Activated CD4-positive, alpha-beta T cell treated with anti-CD3 and anti-CD28 coated beads for 24 hours (primary cell): Measurements from ENCODE around the gene ITPKC.

Experiments
- DNase-seq, 2 donors: peaks; one replicate each; pipeline ENCODE4 v3.0.0-alpha.2; 2020; ENCODE audit warnings: low read depth in 2 of 2

ITPKC gene

DNA sequence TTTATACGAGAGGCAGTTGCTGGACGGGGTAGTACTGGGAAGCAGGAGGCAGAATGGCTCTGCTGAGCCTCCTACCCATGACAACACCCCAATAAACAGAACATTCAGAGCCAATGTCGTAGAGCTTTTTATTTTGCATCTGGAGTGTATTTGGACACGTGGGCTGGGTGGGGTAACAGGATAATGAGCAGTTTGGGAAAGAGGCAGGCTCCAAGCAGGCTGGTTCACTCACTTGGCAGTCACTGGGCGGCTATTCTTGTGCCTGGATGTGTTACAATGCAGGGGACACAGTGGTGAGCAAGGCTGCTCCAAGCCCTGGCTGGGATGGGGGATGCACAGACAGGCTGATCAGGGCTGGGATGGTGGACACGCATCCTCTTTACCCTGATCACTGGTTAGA is 23.8 kb downstream of the ITPKC start:
- DNase-seq = no peak

DNA sequence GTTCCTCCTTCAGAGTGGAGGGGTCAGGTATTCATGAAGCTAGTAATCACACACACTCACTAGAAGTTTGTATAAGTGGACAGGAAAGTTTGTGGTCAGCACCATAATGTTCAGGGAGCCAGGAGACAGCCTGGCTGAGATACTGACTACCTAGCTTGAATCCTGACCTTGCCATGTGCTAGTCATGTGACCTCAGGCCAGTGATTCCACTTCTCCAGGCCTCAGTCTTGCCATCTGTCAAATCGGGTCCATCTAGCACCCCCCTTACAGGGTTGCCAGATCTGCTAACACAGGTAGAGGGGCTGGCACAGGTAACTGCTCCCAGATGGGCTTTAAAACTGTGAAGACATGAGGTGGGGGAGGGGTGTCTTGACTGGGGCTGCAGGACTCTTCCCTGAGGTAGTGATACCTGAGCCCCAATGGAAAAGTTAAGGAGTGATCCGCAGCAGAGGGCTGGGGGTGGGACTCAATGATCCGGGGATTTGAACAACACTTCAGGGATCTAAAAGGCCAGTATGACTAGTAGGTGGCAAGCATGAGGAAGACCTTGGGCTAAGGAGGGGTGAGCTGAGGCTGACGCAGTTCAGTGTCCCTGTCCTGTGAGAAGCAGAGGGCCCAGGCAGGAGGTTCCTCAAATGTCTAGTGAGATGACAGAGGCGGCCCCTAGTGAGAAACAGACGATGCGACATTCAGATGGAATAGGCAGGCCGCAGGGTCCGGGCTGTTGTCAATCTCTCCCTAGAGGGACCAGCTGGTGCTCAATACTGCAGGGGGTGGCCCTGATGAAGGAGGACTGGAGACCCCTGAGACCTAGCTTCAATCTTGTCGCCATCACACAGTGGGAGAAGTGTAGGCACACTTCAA is 24.8 kb downstream of the ITPKC start:
- no peak for DNase-seq

DNA sequence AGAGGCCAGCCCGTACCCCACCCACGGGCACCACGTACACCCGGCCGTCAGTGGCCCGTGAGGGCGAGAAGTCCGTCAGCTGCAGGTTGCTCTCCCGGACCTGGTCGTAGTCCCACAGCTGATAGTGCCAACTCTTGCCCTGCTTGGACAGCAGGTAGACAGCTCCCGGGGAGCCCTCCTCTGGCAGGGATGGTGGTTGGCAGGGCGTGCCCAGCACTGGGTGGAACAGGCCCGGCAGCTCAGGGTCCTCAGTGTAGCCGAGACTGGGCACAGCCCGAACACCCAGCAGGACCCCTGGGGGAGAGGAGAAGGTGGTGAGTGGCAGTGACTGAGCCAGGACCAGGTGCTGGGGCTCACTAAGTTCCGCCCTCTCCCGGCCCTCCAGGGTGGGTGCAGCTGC is 25.6 kb downstream of the ITPKC start:
- no peak for DNase-seq

DNA sequence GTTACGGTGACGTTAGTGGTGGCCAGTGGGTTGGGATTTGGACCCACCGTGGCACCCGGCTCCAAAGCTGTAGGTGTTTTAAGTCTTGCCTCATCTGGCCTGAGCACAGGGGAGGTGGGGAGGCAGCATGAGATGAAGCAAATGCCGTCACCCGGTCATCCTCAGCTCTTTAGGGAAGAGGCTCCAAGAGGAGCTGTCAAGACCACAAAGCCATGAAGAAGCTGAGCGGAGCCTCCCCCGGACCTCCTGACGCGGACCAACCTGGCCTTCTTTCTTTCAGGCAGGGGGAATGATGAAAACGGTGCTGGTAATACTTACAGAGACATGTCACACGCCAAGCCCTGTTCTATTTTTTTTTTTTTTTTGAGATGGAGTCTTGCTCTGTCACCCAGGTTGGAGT is 26.0 kb downstream of the ITPKC start:
- no peak for DNase-seq

DNA sequence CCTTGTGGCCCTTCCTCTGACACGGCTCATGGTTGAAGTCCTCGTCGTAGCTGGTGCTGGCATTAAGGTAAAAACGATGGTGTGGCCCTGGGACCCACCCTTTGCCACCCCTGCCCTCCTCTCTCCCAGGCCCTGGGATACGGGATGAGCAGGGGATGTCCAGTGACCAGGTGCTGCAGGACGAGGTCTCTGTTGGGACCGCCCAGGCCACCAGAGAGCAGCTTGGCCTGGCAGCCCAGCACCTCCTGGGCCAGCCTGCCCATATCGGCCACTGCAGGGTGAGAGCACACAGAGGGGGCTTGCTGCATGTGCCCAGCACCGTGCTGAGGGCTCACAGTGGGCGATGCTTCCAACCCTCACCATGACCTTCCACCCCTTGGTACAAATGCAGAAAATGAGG is 27.0 kb downstream of the ITPKC start:
- DNase-seq = no peak

DNA sequence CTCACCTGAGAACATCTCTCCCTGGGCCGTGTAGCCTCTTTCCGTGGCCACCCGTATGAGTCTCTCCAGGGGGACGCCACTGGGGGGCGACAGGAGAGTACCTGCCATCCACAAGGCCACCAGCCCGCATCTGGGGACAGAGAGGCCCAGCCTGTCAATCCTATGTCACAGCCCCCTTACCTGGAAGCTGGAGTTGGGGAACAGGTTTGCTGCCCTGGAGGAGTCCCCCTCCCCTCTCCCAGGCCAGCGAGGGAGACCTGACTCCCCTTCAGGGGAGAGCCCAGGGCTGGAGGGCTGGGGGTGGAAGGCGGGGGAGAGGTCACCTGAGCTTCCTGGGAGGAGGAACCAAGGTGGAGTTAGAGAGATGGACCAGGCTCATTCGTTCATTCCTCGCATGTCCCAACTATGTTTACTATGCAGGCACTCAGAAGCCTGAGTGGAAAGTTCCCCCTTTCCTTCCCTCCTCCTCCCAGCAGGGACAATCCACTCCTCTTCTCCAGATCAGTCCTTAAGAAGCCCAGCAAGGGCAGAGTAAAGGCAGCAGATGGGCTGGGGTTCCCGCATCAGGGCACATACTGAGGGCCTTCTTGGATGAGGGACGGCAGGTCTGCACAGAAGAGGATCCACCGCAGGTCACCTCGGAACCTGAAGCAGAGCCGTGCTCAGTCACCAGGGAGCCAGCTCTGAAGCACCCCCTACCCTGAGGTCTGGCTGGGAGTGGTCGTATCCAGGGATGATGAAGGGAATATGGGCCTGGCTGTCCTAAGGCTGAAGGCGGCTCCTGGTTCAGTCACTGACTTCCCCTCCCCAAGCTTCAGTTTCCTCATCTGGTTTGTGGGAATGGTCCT is 27.9 kb downstream of the ITPKC start:
- DNase-seq = no peak

DNA sequence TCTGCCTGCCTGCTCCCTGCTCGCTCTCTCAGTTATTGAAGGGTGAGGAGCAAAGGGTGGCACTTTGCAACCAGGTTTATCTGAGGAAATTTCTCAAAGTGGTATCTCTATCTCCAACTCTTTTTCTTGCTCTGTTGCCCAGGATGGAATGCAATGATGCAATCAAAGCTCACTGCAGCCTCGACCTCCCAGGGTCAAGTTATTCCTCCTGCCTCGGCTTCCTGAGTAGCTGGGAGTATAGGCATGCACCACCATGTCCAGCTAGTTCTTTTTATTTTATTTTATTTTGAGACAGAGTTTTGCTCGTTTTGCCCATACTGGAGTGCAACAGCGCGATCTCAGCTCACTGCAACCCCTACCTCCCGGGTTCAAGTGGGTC is 28.5 kb downstream of the ITPKC start:
- no peak for DNase-seq

DNA sequence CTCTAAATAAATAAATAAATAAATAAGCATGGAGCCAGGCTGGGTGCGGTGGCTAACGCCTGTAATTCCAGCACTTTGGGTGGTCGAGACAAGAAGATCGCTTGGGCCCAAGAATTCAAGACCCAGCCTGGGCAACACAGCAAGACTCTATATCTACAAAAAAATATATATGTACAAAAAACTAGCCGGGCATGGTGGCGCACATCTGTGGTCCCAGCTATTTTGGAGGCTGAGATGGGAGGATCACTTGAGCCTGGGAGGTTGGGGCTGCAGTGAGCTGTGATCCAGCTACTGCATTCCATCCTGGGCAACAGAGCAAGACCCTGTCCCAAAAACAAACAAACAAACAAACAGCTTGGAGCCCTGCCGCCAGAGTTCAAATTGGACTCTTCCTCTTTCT is 30.6 kb downstream of the ITPKC start:
- no peak for DNase-seq

DNA sequence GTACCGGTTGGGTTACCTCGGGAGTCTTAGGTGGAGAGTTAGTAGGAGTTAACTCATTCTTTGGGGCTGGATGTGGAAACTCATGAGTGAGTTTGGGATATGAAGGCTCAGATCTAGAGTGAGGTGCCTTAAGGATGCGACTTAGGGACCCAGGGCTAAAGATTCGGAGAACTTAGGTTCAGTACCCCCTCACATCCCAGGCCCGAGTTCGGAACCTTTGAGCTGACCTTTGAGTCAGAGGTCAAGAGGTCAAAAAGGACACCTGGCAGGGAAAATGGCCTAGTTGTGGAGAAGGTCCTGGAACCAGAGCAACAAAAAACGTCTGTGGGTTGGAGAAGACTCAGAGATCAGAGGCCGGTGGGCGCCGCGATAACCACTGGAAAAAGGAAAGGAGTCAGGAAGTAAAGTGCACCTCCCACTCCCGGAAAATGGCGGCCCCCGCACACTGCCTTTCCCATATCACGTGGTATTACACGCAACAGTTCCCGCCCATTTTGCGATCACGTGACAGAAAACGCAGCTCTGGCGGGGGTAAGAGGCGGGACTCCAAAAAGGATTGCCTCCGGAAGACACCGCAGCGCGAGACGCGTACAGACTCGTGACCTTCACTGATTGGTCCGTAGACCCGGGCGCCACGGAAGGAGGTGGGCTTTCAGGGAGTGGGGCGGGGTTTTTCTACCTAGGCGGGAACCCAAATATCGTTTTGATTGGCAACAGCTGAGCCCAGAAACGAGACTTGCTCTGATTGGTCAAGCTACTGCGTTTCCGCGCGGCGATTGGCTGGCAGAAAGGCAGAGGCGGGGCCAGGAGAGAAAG is 33.4 kb downstream of the ITPKC start, which contains the start of gene ACTMAP:
Gene ACTMAP (minus strand): TSS at position 420 of the 816 bp plus-strand sequence. CDS start 674 bp downstream, outside the sequence.
- DNase-seq = peak; percentile 98 to 99

DNA sequence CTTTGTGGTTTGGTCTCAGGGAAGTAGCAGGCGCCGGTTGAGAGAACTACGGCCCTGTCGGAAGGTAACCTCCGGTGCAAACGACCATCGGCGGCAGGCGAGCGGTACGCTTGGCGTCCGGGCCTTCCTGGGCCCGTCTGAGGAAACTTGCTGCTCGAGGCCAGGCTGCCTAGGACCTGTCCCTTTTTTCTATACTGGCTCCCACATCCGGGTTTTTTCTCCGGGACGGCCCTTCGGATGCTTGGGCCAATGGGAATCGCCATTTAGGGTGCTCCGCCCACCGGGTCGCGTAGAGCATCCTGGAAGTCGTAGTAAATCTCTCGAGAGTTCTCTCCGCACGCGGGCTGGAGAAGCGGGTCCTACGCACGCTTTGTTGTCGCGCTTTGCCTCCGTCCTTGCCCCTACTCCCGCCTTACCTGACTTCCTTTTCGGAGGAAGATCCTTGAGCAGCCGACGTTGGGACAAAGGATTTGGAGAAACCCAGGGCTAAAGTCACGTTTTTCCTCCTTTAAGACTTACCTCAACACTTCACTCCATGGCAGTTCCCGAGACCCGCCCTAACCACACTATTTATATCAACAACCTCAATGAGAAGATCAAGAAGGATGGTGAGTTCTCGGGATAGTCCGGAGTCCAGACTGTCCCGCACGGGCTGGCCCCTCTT is 34.1 kb downstream of the ITPKC start, which contains the start of gene SNRPA:
Gene SNRPA (plus strand): TSS at position 330 of the 664 bp plus-strand sequence. CDS start 206 bp downstream, at position 536.
- peak; percentile 91 to 95 for DNase-seq

DNA sequence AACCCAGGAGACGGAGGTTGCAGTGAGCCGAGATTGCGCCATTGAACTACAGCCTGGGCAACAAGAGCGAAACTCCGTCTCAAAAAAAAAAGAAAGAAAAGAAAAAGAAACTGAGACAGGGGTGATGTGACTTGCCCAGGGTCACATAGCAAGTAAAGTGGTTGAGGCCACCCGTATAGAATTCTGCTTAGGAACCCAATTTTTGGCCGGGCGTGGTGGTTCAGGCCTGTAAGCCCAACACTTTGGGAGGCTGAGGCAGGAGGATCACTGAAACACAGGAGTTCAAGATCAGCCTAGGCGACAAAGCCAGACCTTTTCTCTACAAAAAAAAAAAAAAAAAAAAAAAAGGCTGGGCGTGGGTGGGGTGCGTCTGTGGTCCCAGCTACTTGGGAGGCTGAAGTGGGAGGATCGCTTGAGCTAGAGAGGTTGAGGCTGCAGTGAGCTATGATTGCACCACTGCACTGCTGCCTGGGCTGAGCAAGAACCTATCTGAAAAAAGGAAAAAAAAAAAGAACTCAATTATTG is 35.4 kb downstream of the ITPKC start:
- DNase-seq = no peak

DNA sequence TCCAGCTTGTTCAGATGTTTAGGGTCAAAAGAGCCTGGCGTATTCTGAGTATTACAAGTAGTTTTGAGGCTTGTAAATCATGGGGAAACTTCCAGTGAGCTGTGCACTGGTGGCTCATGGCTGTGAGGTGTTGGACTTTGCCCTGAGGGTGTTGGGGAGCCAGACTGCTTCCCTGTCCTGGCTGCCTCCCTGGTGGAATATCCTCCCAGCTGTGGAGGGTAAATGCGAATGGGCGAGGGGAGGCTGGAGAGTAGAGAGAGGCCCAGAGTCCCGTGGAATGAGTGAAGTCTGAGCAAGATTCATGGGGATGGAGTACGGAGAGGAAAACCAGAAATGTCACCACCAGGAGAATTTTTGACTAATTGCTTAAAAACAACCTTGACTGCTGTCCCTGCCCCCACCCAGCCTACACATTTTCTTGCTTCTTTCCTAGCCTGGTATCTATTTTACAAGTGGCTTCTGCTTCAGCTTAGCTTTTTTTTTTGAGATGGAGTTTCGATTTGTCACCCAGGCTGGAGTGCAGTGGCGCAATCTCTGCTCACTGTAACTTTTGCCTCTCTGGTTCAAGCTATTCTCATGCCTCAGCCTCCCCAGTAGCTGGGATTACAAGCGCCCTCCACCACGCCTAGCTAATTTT is 37.8 kb downstream of the ITPKC start:
- peak; percentile 57 to 59 for DNase-seq

DNA sequence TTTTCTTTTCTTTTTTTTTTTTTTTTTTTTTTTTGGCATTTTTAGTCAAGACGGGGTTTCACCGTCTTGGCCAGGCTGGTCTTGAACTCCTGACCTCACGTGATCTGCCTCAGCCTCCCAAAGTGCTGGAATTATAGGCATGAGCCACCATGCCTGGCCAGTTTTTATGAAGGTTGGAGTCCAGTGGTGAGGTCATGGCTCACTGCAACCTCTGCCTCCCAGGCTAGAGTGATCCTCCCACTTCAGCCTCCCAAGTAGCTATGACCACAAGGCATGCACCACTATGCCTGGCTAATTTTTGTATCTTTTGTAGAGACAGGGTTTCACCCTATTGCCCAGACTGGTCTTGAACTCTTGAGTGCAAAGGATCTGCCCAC is 38.3 kb downstream of the ITPKC start:
- DNase-seq = no peak

DNA sequence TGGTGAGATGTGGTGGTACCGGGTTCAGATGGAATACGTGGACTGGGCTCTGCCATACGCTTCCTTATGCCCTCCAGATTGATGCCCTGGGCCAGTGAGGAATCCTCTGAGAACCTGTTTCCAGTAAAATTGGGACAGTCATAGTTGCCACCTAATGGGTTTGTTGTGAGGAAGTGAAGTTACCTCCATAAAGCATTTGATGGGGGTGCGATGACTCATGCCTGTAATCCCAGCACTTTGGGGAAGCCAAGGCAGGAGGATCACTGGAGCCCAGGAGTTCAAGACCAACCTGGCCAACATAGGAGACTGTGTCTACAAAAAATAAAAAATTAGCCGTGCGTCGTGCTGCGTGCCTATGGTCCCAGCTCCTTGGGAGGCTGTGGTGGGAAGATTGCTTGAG is 38.9 kb downstream of the ITPKC start:
- no peak for DNase-seq

DNA sequence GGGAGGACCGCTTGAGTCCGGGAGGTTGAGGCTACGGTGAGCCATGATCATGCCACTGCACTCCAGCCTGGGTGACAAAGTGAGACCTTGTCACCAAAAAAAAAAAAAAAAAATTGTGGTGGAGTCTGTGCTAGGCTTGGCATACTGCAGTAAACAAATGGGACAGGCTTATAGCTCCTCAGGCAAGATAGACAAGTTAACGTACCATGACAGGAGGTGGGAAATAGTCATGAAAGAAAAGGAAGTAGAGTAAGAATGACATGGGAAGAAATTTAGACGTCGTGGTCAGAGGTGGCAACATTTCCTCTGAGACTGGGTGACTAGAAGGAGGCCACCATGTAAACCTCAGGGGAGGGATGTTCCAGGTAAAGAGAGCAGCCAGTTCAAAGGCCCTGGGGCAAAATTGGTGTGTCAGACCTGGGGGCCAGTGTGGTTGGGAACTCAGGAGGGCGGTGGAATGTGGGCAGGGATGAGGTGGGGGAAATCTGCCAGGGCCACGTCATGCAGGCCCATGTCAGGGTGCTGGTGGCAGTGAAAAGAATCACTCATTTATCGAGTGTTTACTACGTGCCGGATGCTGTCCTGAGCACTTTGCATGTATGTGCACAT is 39.7 kb downstream of the ITPKC start:
- DNase-seq = no peak

DNA sequence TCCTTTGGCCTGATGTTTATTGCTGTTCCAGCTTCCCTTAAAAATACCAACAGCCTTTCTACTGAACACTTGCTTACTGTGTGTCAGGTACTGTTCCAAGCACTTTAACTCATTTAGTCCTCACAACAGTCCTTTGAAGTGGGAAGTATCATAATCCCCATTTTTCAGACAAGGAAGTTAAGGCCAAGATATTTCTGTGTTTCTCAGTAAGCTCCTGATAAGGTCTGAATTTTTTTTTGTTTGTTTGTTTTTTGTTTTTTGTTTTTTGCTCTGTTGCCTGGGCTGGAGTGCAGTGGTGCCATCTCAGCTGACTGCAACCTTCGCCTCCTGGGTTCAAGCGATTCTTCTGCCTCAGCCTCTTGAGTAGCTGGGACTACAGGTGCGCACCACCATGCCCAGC is 41.6 kb downstream of the ITPKC start:
- no peak for DNase-seq

DNA sequence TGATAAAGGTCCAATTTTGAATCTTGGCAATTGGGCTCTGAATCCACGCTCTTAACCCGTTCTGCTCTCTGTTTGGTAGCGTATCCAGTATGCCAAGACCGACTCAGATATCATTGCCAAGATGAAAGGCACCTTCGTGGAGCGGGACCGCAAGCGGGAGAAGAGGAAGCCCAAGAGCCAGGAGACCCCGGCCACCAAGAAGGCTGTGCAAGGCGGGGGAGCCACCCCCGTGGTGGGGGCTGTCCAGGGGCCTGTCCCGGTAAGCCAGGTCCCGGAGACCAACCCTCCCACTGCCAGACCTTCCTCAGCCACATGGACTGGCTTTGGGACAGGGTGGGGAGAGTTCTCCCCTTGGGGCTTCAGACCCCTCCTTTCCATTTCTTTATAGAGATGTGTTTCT is 42.4 kb downstream of the ITPKC start:
- DNase-seq = no peak

DNA sequence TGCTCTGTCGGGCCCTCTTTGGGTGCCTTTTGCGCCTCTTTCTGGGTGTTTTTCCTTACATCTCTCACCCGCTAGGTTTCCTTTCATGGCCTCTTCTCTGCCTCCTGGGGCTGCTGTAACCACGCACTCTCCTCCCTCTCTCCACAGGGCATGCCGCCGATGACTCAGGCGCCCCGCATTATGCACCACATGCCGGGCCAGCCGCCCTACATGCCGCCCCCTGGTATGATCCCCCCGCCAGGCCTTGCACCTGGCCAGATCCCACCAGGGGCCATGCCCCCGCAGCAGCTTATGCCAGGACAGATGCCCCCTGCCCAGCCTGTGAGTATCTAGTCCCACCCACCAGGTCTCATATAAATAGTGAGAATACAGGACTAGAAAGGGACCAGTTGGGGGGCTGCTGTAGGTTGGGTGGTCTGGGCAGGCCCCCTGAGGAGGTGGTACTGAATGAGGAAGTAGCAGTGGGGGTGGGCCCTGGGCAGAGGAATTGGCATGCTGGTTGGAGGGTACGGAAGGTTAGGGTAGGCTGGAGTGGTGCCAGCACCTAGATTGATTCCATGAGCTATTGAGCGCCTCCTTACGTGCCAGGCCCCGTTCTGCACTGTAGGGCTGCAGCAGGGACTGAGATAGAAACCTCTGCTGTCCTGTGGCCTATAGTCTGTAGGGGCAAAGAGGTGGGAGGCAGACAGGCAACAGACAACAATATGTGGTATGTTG is 46.0 kb downstream of the ITPKC start:
- no peak for DNase-seq

DNA sequence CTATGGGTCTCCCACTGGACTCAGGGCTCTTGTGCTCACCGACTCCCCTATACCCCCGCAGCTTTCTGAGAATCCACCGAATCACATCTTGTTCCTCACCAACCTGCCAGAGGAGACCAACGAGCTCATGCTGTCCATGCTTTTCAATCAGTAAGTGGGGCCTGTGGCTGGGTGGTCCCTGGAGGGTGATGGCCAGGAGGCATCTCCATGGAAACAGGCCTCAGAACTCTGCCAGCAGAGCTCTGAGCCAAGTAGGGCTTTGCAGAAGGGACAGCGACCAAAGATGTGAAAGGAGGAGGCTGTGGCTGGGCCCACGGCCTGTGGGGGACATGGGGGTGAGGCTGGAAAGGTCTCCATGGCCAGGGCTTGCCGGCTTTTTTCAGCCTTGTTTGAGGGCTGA is 46.6 kb downstream of the ITPKC start:
- no peak for DNase-seq

DNA sequence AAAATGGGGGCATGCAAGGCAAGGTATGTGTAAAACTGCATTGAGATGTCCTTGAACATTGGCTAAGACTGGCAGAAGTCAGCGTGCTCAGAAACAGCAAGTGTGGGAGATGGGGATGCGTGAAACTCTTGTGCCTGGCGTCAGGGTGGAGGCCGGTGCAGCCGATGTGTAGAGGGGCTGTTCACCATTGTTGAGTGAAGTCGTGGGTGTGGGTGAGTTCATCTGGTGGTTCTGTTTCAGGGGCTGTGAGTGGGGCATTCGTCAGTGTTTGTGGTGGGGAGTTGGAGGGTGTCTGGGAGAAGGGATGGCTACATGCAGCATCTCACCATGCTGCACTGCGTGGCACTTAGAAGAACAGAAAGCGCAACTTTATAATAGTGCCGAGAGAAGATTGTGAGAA is 47.1 kb downstream of the ITPKC start:
- DNase-seq = no peak
